H9 (cell line): ENCODE data around the gene MCRIP2. TPM values are rescaled to one million over a fixed set of nuclear protein-coding genes. Genes with fewer than 3 reads are reported as not detected.
A peak's percentile ranks its signal among the peaks of the same experiment; 100 is the strongest.

Source experiments
- DNase-seq: peaks from one replicate; pipeline ENCODE4 v3.0.0-alpha.2; 2017
- H2AFZ ChIP-seq: one replicate; pipeline ENCODE4 v1.6.1; 2013; ENCODE audit warnings: mild to moderate bottlenecking, low read length, control low read depth, moderate library complexity
- H2AK5ac ChIP-seq: 2 replicates; pipeline ENCODE4 v1.6.1; 2013; ENCODE audit warnings: low read length, control low read depth, mixed read lengths; ENCODE audit not compliant: insufficient read length
- H2BK120ac ChIP-seq: one replicate; pipeline ENCODE4 v1.6.1; 2013; ENCODE audit warnings: low read depth, mild to moderate bottlenecking, low read length, control low read depth, inconsistent platforms; ENCODE audit not compliant: poor library complexity, severe bottlenecking
- H2BK12ac ChIP-seq: 2 replicates; pipeline ENCODE4 v1.6.1; 2013; ENCODE audit warnings: low read length, control low read depth, mixed read lengths, low read depth; ENCODE audit not compliant: insufficient read length
- H2BK15ac ChIP-seq: 2 replicates; pipeline ENCODE4 v1.6.1; 2013; ENCODE audit warnings: low read depth, low read length, control low read depth
- H2BK20ac ChIP-seq: one replicate; pipeline ENCODE4 v1.6.1; 2013; ENCODE audit warnings: low read depth, mild to moderate bottlenecking, low read length, control low read depth, inconsistent platforms; ENCODE audit not compliant: poor library complexity, severe bottlenecking
- H2BK5ac ChIP-seq: 2 replicates; pipeline ENCODE4 v1.6.1; 2013; ENCODE audit warnings: low read length, control low read depth, mixed read lengths; ENCODE audit not compliant: insufficient read length
- H3K14ac ChIP-seq: 2 replicates; pipeline ENCODE4 v1.6.1; 2013; ENCODE audit warnings: low read length, control low read depth; ENCODE audit not compliant: insufficient read depth
- H3K18ac ChIP-seq: 2 replicates; pipeline ENCODE4 v1.6.1; 2013; ENCODE audit warnings: low read depth, mild to moderate bottlenecking, mixed read lengths, low read length, control low read depth; ENCODE audit not compliant: insufficient read length
- H3K23ac ChIP-seq: 2 replicates; pipeline ENCODE4 v1.6.1; 2013; ENCODE audit warnings: low read length, control low read depth, mixed read lengths, low read depth; ENCODE audit not compliant: insufficient read length
- H3K23me2 ChIP-seq: 2 replicates; pipeline ENCODE4 v1.6.1; 2013; ENCODE audit warnings: low read depth, mild to moderate bottlenecking, mixed read lengths, low read length, control low read depth; ENCODE audit not compliant: insufficient read length, poor library complexity, severe bottlenecking
- H3K27ac ChIP-seq: 2 replicates; pipeline ENCODE4 v1.5.1; 2013; ENCODE audit warnings: low read length, control low read depth, mixed read lengths, low read depth; ENCODE audit not compliant: insufficient read length
- H3K27me3 ChIP-seq: 2 replicates; pipeline ENCODE4 v1.6.1; 2013; ENCODE audit warnings: low read length, control low read depth, inconsistent platforms; ENCODE audit not compliant: insufficient read depth
- H3K4ac ChIP-seq: 2 replicates; pipeline ENCODE4 v1.6.1; 2013; ENCODE audit warnings: low read depth, mild to moderate bottlenecking, control low read depth, inconsistent platforms, low read length, moderate library complexity
- H3K4me1 ChIP-seq: 2 replicates; pipeline ENCODE4 v1.6.1; 2013; ENCODE audit warnings: low read length, control low read depth, inconsistent platforms; ENCODE audit not compliant: insufficient read depth
- H3K4me2 ChIP-seq: 2 replicates; pipeline ENCODE4 v1.6.1; 2013; ENCODE audit warnings: low read length, control low read depth, mixed read lengths; ENCODE audit not compliant: insufficient read length, insufficient read depth
- H3K56ac ChIP-seq: 2 replicates; pipeline ENCODE4 v1.6.1; 2013; ENCODE audit warnings: low read depth, mild to moderate bottlenecking, mixed read lengths, low read length, control low read depth; ENCODE audit not compliant: insufficient read length
- H3K79me1 ChIP-seq: 2 replicates; pipeline ENCODE4 v1.6.1; 2013; ENCODE audit warnings: low read depth, mild to moderate bottlenecking, moderate library complexity, low read length, control low read depth, inconsistent platforms; ENCODE audit not compliant: insufficient read depth, poor library complexity, severe bottlenecking
- H3K79me2 ChIP-seq: 2 replicates; pipeline ENCODE4 v1.6.1; 2013; ENCODE audit warnings: low read length, control low read depth, inconsistent platforms; ENCODE audit not compliant: insufficient read depth
- H3K9ac ChIP-seq: 2 replicates; pipeline ENCODE4 v1.6.1; 2013; ENCODE audit warnings: low read length, control low read depth, mixed read lengths; ENCODE audit not compliant: insufficient read length; ENCODE audit errors: extremely low read depth
- H3K9me3 ChIP-seq: one replicate; pipeline ENCODE4 v1.6.1; 2013; ENCODE audit warnings: low read depth, low read length, inconsistent platforms; ENCODE audit not compliant: control insufficient read depth
- H3T11ph ChIP-seq: one replicate; pipeline ENCODE4 v1.6.1; 2013; ENCODE audit warnings: mild to moderate bottlenecking, low read length, control low read depth, inconsistent platforms
- H4K20me1 ChIP-seq: one replicate; pipeline ENCODE4 v1.6.1; 2013; ENCODE audit not compliant: control insufficient read depth, insufficient read length, insufficient read depth
- H4K5ac ChIP-seq: 2 replicates; pipeline ENCODE4 v1.6.1; 2013; ENCODE audit warnings: low read depth, mild to moderate bottlenecking, mixed read lengths, low read length, control low read depth; ENCODE audit not compliant: insufficient read length
- H4K8ac ChIP-seq: replicated peaks from 2 replicates; pipeline ENCODE4 v1.6.1; 2013; ENCODE audit warnings: low read length, control low read depth, mixed read lengths, low read depth; ENCODE audit not compliant: insufficient read length
- H4K91ac ChIP-seq: 2 replicates; pipeline ENCODE4 v1.6.1; 2013; ENCODE audit warnings: low read depth, mild to moderate bottlenecking, moderate library complexity, mixed read lengths, low read length, control low read depth; ENCODE audit not compliant: insufficient read length
- H3K27ac Mint-ChIP-seq, 3 experiments: 2 replicates in 2 of 3; 3 replicates in 1 of 3; pipeline ENCODE4 v1.8.0; 2020 to 2021; ENCODE audit warnings: mixed read lengths in 3 of 3, mild to moderate bottlenecking in 1 of 3, moderate library complexity in 1 of 3
- H3K27me3 Mint-ChIP-seq: 2 replicates; pipeline ENCODE4 v1.8.0; 2021; ENCODE audit warnings: low read depth, mild to moderate bottlenecking, moderate library complexity, mixed read lengths
- H3K36me3 Mint-ChIP-seq, 3 experiments: 2 replicates in 2 of 3; 3 replicates in 1 of 3; pipeline ENCODE4 v1.8.0; 2020 to 2021; ENCODE audit warnings: low read depth in 3 of 3, mixed read lengths in 3 of 3; ENCODE audit not compliant: insufficient read depth in 1 of 3
- H3K4me1 Mint-ChIP-seq, 2 experiments: 2 replicates each; pipeline ENCODE4 v1.8.0; 2020; ENCODE audit warnings: mixed read lengths in 2 of 2
- H3K4me3 Mint-ChIP-seq, 2 experiments: 2 replicates in 1 of 2; 3 replicates in 1 of 2; pipeline ENCODE4 v1.8.0; 2020 to 2021; ENCODE audit warnings: mild to moderate bottlenecking in 2 of 2, mixed read lengths in 2 of 2, moderate library complexity in 1 of 2
- H3K9me3 Mint-ChIP-seq, 2 experiments: 2 replicates in 1 of 2; 3 replicates in 1 of 2; pipeline ENCODE4 v1.8.0; 2020; ENCODE audit warnings: mild to moderate bottlenecking in 2 of 2, mixed read lengths in 2 of 2, moderate library complexity in 1 of 2
- WGBS: extraction: QIAGEN DNeasy Blood & Tissue Kit; methylation state at CpG from one replicate; pipeline ENCODE4 v1.1.7; 2013; ENCODE audit warnings: missing lambda C conversion rate, low lambda C conversion rate, mixed read lengths; ENCODE audit not compliant: insufficient read length; ENCODE audit errors: extremely low coverage; 5-methylcytosine and 5-hydroxymethylcytosine counted together
- total RNA-seq: library from RNA; stranded (reverse); gene quantifications from 2 replicates; pipeline ENCODE4 v1.2.1, GENCODE V29; 2021
- TF ChIP-seq, protein P1 (sequence below): fragments of 200-600 bp; sonication (generic); conservative IDR thresholded peaks from 3 replicates; pipeline ENCODE4 v1.8.0; 2021; ENCODE audit warnings: antibody characterized with exemption, mild to moderate bottlenecking

Gene MCRIP2
- total RNA-seq, 1 experiment from 2014 or later = 52.5 TPM

GRCh38 chr16:695355-696089 is 53.9 kb downstream of the MCRIP2 start:
- TF ChIP-seq, protein P1, sequence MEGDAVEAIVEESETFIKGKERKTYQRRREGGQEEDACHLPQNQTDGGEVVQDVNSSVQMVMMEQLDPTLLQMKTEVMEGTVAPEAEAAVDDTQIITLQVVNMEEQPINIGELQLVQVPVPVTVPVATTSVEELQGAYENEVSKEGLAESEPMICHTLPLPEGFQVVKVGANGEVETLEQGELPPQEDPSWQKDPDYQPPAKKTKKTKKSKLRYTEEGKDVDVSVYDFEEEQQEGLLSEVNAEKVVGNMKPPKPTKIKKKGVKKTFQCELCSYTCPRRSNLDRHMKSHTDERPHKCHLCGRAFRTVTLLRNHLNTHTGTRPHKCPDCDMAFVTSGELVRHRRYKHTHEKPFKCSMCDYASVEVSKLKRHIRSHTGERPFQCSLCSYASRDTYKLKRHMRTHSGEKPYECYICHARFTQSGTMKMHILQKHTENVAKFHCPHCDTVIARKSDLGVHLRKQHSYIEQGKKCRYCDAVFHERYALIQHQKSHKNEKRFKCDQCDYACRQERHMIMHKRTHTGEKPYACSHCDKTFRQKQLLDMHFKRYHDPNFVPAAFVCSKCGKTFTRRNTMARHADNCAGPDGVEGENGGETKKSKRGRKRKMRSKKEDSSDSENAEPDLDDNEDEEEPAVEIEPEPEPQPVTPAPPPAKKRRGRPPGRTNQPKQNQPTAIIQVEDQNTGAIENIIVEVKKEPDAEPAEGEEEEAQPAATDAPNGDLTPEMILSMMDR = no peak
- Histone ChIP-seq H2AK5ac (no peak overlapping the region), H2BK5ac (no peak overlapping the region), H3K23ac (no peak overlapping the region), H2BK120ac (no peak overlapping the region), H3K79me1 (no peaks in the 10 kb centered on the region), H4K91ac (no peak overlapping the region), H3T11ph (no peak overlapping the region), H3K18ac (peak overlapping the region; percentile 1), H3K27me3 (peaks cover 21% of the 10 kb centered on the region), H3K27ac (no peak overlapping the region), H2AFZ (no peak overlapping the region), H3K56ac (no peak overlapping the region), H2BK20ac (no peak overlapping the region), H3K23me2 (peaks cover 16% of the 10 kb centered on the region), H3K4ac (no peak overlapping the region), H3K9ac (no peak overlapping the region), H3K4me1 (no peaks in the 10 kb centered on the region), H3K79me2 (no peaks in the 10 kb centered on the region), H4K20me1 (no peaks in the 10 kb centered on the region), H2BK12ac (no peak overlapping the region), H3K9me3 (no peaks in the 10 kb centered on the region), H2BK15ac (no peak overlapping the region), H4K8ac (no peak overlapping the region), H3K4me2 (peak overlapping the region; percentile 56), H3K14ac (no peak overlapping the region), H4K5ac (no peak overlapping the region)
- Mint-ChIP-seq H3K27me3 (peaks cover 92% of the 10 kb centered on the region), H3K27ac (no peak overlapping the region), H3K9me3 (no peaks in the 10 kb centered on the region; a peak in 1 of 5 replicates), H3K4me3 (peak overlapping the region; percentile 59 to 79), H3K36me3 (no peaks in the 10 kb centered on the region), H3K4me1 (peaks cover 0 to 9% of the 10 kb centered on the region in 2 experiments; a peak in 2 of 4 replicates)
- DNase-seq = peak; percentile 62
- WGBS = no CpG with 5 or more reads among the region's 71 CpGs

Other genes starting within 250 kb of the MCRIP2 start
- gene NME4, start 244.6 kb upstream of the MCRIP2 start, total RNA-seq = 319 and 320 TPM in 2 replicates
- 38.8 and 39.3 TPM in 2 replicates for gene DECR2, start 239.9 kb upstream of the MCRIP2 start, total RNA-seq
- gene RAB11FIP3, start 216.2 kb upstream of the MCRIP2 start, total RNA-seq = 37.1 TPM in 2 replicates
- 71.2 and 76.4 TPM in 2 replicates for gene CAPN15, start 114.1 kb upstream of the MCRIP2 start, total RNA-seq
- 0.33 and 0.50 TPM in 2 replicates for gene PRR35, start 81.4 kb upstream of the MCRIP2 start, total RNA-seq
- gene NHLRC4, start 74.8 kb upstream of the MCRIP2 start, total RNA-seq = 0.26 and 0.42 TPM in 2 replicates
- gene PIGQ, start 71.9 kb upstream of the MCRIP2 start, total RNA-seq = 58.0 and 65.5 TPM in 2 replicates
- gene RAB40C, start 51.8 kb upstream of the MCRIP2 start, total RNA-seq = 19.1 and 20.4 TPM in 2 replicates
- gene WFIKKN1, start 10.8 kb upstream of the MCRIP2 start, total RNA-seq = 8.3 and 8.7 TPM in 2 replicates
- gene METTL26, start 5.5 kb upstream of the MCRIP2 start, total RNA-seq = 108 and 109 TPM in 2 replicates
- 61.8 and 68.2 TPM in 2 replicates for gene WDR90, start 7.5 kb downstream of the MCRIP2 start, total RNA-seq
- 206 and 210 TPM in 2 replicates for gene RHOT2, start 26.3 kb downstream of the MCRIP2 start, total RNA-seq
- gene RHBDL1, start 33.8 kb downstream of the MCRIP2 start, total RNA-seq = 7.6 and 8.8 TPM in 2 replicates
- 95.6 and 102 TPM in 2 replicates for gene STUB1, start 38.6 kb downstream of the MCRIP2 start, total RNA-seq
- gene JMJD8, start 42.5 kb downstream of the MCRIP2 start, total RNA-seq = 50.1 and 52.7 TPM in 2 replicates
- 18.3 and 19.5 TPM in 2 replicates for gene WDR24, start 48.6 kb downstream of the MCRIP2 start, total RNA-seq
- 9.6 and 10.7 TPM in 2 replicates for gene FBXL16, start 64.0 kb downstream of the MCRIP2 start, total RNA-seq
- 26.2 and 28.9 TPM in 2 replicates for gene METRN, start 73.3 kb downstream of the MCRIP2 start, total RNA-seq
- 31.5 and 34.8 TPM in 2 replicates for gene ANTKMT, start 79.3 kb downstream of the MCRIP2 start, total RNA-seq
- 12.1 TPM in 2 replicates for gene CCDC78, start 84.6 kb downstream of the MCRIP2 start, total RNA-seq
- gene HAGHL, start 85.3 kb downstream of the MCRIP2 start, total RNA-seq = 21.3 and 25.2 TPM in 2 replicates
- 21.9 and 26.4 TPM in 2 replicates for gene CIAO3, start 99.2 kb downstream of the MCRIP2 start, total RNA-seq
- gene MSLN, start 118.9 kb downstream of the MCRIP2 start, total RNA-seq = 0.22 and 0.31 TPM in 2 replicates
- gene RPUSD1, start 146.6 kb downstream of the MCRIP2 start, total RNA-seq = 48.6 and 52.2 TPM in 2 replicates
- 120 and 127 TPM in 2 replicates for gene CHTF18, start 146.8 kb downstream of the MCRIP2 start, total RNA-seq
- not detected in 2 replicates for gene GNG13, start 158.9 kb downstream of the MCRIP2 start, total RNA-seq